Chondrocyte (in vitro differentiated cells): ENCODE data around the gene FADS1. TPM values are rescaled to one million over a fixed set of nuclear protein-coding genes. Genes with fewer than 3 reads are reported as not detected.
A peak's percentile ranks its signal among the peaks of the same experiment; 100 is the strongest.

ENCODE experiments used
- DNase-seq: peaks from one replicate; pipeline ENCODE4 v3.0.0; 2021; ENCODE audit warnings: mixed read lengths, low spot score
- H3K27ac Mint-ChIP-seq: one replicate; pipeline ENCODE4 v1.8.0; 2021; ENCODE audit warnings: mild to moderate bottlenecking, moderate library complexity, mixed read lengths; ENCODE audit not compliant: unreplicated experiment
- H3K27me3 Mint-ChIP-seq: 2 replicates; pipeline ENCODE4 v1.8.0; 2021; ENCODE audit warnings: low read depth, mixed read lengths
- H3K36me3 Mint-ChIP-seq: 2 replicates; pipeline ENCODE4 v1.8.0; 2021; ENCODE audit warnings: low read depth, mixed read lengths
- H3K4me1 Mint-ChIP-seq: 2 replicates; pipeline ENCODE4 v1.8.0; 2021; ENCODE audit warnings: low read depth, mild to moderate bottlenecking, mixed read lengths
- H3K4me3 Mint-ChIP-seq: one replicate; pipeline ENCODE4 v1.8.0; 2021; ENCODE audit warnings: mild to moderate bottlenecking, moderate library complexity, mixed read lengths; ENCODE audit not compliant: unreplicated experiment
- H3K9me3 Mint-ChIP-seq: 2 replicates; pipeline ENCODE4 v1.8.0; 2021; ENCODE audit warnings: low read depth, mixed read lengths
- CTCF ChIP-seq: fragments of 200-600 bp; sonication (generic); IDR thresholded peaks from 2 replicates; pipeline ENCODE4 v1.5.0; 2021; ENCODE audit warnings: antibody characterized with exemption, mild to moderate bottlenecking, moderate library complexity
- total RNA-seq: library from RNA; stranded (reverse); gene quantifications from 3 replicates; pipeline ENCODE4 v1.2.1, GENCODE V29; 2021

FADS1 gene
- total RNA-seq, 1 donor from 2014 or later, result 74.6 TPM

GRCh38 chr11:61862714-61863547 is 46.1 kb upstream of the FADS1 start:
- Mint-ChIP-seq H3K27me3 (no peaks in the 10 kb centered on the region), H3K36me3 (peaks cover 31% of the 10 kb centered on the region), H3K4me3 (no peak overlapping the region), H3K9me3 (no peaks in the 10 kb centered on the region), H3K27ac (no peak overlapping the region), H3K4me1 (no peaks in the 10 kb centered on the region)
- TF ChIP-seq CTCF, result no peak
- DNase-seq, result peak; percentile 76

DNA sequence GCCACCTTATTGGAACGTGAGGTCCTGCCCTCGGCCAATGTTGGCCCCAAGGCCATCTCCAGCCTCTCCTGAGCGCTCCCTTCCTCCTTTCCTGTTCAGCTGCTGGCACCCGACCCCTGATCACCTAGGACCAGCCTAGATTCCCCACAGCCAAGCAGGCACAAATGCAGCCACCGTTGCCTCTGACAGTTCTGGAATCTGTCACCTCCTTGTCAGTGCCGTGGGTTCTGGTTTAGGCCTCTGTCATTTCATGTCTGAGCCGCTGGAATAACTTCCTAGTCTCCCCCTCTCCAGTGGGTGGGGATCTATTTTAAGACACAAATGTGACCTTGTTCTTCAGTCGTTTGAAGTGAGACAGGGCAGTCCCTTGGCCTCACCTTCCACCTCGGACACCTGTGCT is 44.8 kb upstream of the FADS1 start:
- DNase-seq, result no peak
- Mint-ChIP-seq H3K27ac (no peak overlapping the region), H3K27me3 (no peaks in the 10 kb centered on the region), H3K9me3 (no peaks in the 10 kb centered on the region), H3K36me3 (peaks cover 31% of the 10 kb centered on the region), H3K4me3 (no peak overlapping the region), H3K4me1 (no peaks in the 10 kb centered on the region)
- no peak for TF ChIP-seq CTCF

DNA sequence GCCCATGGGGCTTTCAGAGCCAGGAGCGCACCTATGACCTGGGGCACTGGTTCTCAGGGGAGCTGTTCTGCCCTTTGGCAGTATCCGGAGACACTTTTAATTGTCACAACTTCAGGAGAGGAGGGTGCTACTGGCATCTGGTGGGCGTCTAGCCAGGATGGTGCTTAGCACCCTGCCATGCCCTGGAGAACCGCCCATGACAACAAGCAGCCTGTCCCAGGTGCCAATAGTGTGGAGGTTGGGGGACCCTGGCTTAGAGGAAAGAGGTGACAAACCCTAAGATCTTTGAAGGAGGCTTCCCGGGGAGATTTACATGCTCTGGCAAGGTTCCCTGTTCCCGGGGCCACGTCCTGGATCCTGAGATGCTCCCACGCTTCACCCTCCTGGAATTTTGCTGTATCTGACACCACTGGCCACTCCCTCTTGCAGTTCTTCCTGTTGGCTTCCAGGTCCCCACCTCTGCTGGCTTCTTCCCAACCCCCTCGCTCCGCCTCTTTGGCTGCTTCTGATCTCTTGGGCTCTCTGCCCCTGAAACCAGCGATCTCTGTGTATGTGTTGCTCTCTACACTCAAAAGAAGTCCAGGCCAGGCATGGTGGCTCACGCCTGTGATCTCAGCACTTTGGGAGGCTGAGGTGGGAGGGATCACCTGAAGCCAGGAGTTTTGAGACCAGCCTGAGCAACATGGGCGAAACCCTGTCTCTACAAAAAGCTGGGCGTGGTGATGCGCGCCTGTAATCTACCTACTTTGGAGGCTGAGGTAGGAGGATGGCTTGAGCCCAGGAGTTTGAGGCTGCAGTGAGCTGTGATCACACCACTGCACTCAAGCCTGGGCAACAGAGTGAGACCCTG is 43.5 kb upstream of the FADS1 start:
- no peak for DNase-seq
- Mint-ChIP-seq H3K27ac (no peak overlapping the region), H3K27me3 (no peaks in the 10 kb centered on the region), H3K4me1 (no peaks in the 10 kb centered on the region), H3K4me3 (no peak overlapping the region), H3K36me3 (peaks cover 30% of the 10 kb centered on the region), H3K9me3 (no peaks in the 10 kb centered on the region)
- no peak for TF ChIP-seq CTCF

GRCh38 chr11:61855939-61856680 is 39.3 kb upstream of the FADS1 start:
- DNase-seq, result no peak
- Mint-ChIP-seq H3K9me3 (no peaks in the 10 kb centered on the region), H3K4me1 (no peaks in the 10 kb centered on the region), H3K27me3 (no peaks in the 10 kb centered on the region), H3K27ac (peak overlapping the region; percentile 36), H3K4me3 (no peak overlapping the region), H3K36me3 (peaks cover 30% of the 10 kb centered on the region)
- no peak for TF ChIP-seq CTCF
